Measurements from ENCODE around the gene AMMECR1.

- TF ChIP-seq CTCF (conservative IDR thresholded peaks at IDR 0.05 in 1 of 2, IDR thresholded peaks at IDR 0.05 in 1 of 2; ENCODE audit: extremely low read depth in 1 of 2, insufficient read depth in 1 of 2, low read depth in 1 of 2, low read length in 2 of 2) (no peak), EZH2 (IDR thresholded peaks at IDR 0.05; ENCODE audit: borderline replicate concordance, low read length) (no peak)
These were observed 102.5 kb downstream of the AMMECR1 start for GRCh38 chrX:110215411-110215810.
